Measurements from ENCODE around the gene FOCAD.

- no peak for TF ChIP-seq CTCF (IDR thresholded peaks at IDR 0.05; ENCODE audit: low read length)
- TF ChIP-seq EZH2 (IDR thresholded peaks at IDR 0.05; ENCODE audit: borderline replicate concordance, low read length) = no peak
These were observed 17.0 kb downstream of the FOCAD start for GRCh38 chr9:20701060-20701459.
